ENCODE results near the gene HERC4.
A peak's percentile ranks its signal among the peaks of the same experiment; 100 is the strongest.

Gene HERC4, protein sequence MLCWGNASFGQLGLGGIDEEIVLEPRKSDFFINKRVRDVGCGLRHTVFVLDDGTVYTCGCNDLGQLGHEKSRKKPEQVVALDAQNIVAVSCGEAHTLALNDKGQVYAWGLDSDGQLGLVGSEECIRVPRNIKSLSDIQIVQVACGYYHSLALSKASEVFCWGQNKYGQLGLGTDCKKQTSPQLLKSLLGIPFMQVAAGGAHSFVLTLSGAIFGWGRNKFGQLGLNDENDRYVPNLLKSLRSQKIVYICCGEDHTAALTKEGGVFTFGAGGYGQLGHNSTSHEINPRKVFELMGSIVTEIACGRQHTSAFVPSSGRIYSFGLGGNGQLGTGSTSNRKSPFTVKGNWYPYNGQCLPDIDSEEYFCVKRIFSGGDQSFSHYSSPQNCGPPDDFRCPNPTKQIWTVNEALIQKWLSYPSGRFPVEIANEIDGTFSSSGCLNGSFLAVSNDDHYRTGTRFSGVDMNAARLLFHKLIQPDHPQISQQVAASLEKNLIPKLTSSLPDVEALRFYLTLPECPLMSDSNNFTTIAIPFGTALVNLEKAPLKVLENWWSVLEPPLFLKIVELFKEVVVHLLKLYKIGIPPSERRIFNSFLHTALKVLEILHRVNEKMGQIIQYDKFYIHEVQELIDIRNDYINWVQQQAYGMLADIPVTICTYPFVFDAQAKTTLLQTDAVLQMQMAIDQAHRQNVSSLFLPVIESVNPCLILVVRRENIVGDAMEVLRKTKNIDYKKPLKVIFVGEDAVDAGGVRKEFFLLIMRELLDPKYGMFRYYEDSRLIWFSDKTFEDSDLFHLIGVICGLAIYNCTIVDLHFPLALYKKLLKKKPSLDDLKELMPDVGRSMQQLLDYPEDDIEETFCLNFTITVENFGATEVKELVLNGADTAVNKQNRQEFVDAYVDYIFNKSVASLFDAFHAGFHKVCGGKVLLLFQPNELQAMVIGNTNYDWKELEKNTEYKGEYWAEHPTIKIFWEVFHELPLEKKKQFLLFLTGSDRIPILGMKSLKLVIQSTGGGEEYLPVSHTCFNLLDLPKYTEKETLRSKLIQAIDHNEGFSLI

DNA sequence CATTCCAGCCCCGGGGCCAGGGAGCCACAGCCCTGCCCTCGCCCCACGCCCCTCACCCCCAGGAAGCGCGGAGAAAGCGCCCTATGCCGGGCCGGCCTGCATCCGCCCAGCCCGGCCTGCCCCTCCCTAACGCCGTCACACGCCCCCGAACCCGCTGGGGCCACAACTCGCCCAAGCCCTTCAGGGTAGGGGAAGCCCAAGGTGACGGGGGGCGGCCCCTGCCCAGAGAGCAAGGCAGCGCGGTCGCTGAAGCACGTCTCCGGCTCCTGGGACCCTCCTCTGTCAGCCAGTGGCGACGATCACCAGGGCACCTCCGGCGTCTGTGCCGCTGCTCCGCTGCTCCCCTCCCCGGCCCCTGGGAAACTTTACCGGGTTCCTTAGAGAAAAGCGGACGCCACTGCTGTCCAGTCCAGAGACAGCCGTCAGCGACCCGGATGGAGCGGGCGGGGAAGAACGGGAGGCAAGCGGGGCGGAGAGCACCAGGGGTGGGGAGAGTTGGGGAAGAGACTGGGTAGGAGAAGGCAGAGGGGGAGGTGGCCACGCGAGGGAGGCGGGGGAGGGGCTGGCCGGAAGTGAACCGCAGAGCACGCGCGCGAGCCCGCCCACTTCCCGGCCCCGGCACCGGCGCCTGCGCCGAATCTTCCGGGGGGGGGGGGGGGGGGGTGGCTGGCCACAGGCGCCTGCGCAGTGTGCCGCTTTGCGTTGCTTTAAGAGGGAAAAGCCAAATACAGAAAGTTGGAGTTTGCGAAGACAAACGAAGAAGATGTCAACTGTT, at the start of gene HERC4:
TSS of gene HERC4 (minus strand) at position 509 of the 775 bp plus-strand sequence. CDS start 2,175 bp downstream, outside the sequence.
- peak; percentile 92 for DNase-seq (ENCODE audit: low read depth, low spot score)

DNA sequence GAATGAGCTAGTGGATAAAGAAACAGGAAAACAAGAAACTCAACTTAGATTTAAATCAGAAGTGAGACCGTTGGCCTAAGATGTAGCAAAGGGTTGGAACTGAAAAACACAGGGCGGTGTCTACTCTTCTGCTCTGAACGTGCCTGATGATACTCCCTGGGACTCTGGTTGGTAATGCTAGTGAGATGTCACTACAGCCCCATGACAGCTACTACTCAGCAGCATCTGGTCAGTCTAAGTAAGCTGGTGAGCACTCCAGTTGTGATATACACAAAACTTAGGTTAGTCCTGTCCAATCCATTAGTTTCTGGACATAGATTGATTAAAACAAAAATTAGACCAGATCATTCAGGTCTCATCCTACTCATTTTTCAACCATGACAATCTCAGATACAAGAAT, 49.6 kb upstream of the HERC4 start:
- no peak for DNase-seq (ENCODE audit: low read depth, low spot score)

- peak; percentile 23 for DNase-seq (ENCODE audit: low read depth, low spot score)
Observed at GRCh38 chr10:68121852-68122251, 46.8 kb upstream of the HERC4 start.

DNA sequence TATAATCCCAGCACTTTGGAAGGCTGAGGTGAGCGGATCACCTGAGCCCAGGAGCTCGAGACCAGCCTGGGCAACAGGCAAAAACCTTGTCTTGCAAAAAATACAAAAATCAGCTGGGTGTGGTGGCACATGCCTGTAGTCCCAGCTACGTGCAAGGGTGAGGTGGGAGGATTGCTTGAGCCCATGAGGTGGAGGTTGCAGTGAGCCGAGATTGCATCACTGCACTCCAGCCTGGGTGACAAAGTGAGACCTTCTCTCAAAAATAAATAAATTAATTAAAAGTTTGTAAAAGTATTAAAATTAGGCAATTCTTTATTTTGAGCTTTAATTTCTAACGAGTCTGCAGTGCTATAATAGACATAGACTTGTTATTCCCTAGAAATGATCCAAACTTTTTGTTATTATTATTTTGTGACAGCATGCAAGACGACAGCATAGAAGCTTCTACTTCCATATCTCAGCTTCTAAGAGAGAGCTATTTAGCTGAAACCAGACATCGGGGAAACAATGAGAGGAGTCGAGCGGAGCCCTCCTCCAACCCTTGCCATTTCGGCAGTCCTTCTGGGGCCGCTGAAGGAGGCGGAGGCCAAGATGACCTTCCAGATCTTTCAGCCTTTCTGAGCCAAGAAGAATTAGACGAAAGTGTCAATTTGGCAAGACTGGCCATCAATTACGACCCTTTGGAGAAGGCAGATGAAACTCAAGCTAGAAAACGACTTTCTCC, 46.1 kb upstream of the HERC4 start:
- no peak for DNase-seq (ENCODE audit: low read depth, low spot score)

GRCh38 chr10:68118657-68119056, 43.6 kb upstream of the HERC4 start:
- no peak for DNase-seq (ENCODE audit: low read depth, low spot score)

DNA sequence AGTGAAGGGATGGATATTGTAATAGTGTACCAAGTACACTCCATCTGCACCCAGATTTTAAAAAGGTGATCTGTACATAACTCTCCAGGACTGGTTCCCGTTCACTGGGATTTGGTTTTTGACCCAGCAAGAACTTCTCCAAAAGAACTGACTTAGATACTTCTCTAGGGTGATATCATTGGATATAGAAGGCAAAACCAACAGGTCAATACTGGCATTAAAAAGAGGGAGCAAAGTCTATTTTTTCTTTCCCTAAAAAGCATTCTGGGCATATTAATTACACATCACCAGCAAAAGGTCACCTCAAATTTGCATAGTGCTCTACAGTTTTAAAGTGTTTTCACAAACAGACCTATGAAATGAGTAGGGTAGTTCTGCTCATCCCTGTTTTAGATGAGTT, 37.8 kb upstream of the HERC4 start:
- no peak for DNase-seq (ENCODE audit: low read depth, low spot score)

GRCh38 chr10:68111584-68111983, 36.5 kb upstream of the HERC4 start:
- DNase-seq (ENCODE audit: low read depth, low spot score): no peak

DNA sequence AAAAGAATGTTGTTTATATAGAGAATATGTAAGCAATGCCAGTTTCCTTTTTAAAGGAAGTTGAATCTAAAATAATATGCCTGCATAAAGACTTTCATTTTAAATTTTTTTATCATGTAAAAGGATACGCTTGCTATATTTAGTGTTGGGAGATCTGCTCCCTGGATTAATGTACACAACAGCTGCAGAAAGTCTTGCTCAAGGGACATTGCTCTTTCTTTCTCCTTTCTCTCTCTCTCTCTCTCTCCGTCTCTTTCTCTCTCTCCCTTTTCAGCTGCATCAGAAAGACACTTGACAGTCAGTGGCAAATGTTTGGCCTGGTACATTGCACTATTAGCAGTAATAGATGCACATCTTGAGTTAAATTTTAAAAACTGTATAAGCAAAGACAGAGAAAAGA, 34.9 kb upstream of the HERC4 start:
- DNase-seq (ENCODE audit: low read depth, low spot score): no peak

- no peak for DNase-seq (ENCODE audit: low read depth, low spot score)
Observed at GRCh38 chr10:68109331-68109730, 34.2 kb upstream of the HERC4 start, which contains the start of gene MYPN. Gene MYPN (plus strand): TSS chr10:68109488. CDS start chr10:68121439, 11,951 bp downstream.

GRCh38 chr10:68108653-68109052, 33.6 kb upstream of the HERC4 start:
- no peak for DNase-seq (ENCODE audit: low read depth, low spot score)

DNA sequence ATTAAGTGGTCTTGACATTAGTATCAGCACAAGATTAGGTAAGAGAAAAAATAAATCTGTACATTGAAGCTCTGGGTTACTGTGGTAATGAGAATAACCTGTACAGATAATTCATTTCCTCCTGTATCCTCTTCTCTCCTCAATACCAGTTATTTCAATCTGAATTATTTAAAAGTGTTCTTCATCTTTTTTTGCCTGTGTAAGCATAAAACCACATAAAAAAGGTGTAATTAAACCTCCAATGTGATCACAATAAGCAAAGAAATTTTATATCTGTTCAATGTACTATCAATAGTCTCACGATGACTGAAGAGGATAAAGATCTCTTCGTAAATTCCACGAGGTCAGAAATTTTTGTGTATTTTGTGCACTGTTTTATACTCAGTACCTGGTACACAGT, 33.0 kb upstream of the HERC4 start:
- no peak for DNase-seq (ENCODE audit: low read depth, low spot score)

DNA sequence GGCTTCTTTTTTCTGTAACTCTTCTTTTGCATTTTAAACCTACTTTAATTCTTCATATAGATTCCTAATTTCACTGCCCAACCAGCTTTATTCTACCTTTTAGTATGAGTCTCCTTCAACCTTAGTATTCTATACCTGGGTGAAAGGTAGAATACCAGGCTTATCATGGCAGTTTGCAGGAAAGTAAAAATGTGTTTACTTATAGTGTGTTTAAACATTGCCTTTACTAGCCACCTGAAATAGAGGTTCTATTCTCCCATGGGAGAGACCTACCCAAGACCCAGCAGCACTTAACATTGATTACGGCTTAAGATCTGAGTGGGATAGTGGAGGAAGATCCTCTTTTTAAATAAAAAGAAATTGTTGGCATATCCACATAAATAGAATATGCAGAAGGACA, 32.6 kb upstream of the HERC4 start:
- no peak for DNase-seq (ENCODE audit: low read depth, low spot score)

DNA sequence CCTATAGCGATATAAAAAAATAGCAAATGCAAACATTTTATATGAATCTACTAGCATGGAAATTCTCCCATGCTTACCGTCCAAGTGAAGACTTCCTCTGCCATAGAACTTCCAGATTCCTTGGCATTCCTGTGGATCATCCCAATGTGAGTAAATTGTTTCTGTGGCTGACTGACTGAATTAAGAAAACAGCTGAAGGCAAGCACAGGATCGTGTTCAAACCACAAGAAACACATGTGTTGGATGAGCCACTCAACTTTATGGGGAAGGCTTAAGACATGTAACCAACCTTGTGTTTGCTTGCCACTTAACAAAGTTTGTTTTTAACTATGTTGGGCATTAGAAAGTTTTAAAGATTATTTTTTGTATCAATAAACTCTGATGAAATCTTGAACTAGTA, 31.6 kb upstream of the HERC4 start:
- DNase-seq (ENCODE audit: low read depth, low spot score): no peak

- DNase-seq (ENCODE audit: low read depth, low spot score): no peak
Observed at GRCh38 chr10:68105820-68106219, 30.7 kb upstream of the HERC4 start.

- no peak for DNase-seq (ENCODE audit: low read depth, low spot score)
Observed at GRCh38 chr10:68103901-68104300, 28.8 kb upstream of the HERC4 start.

- no peak for DNase-seq (ENCODE audit: low read depth, low spot score)
Observed at GRCh38 chr10:68103261-68103878, 28.3 kb upstream of the HERC4 start.

GRCh38 chr10:68101066-68101465, 26.0 kb upstream of the HERC4 start:
- no peak for DNase-seq (ENCODE audit: low read depth, low spot score)

GRCh38 chr10:68099736-68100135, 24.7 kb upstream of the HERC4 start:
- no peak for DNase-seq (ENCODE audit: low read depth, low spot score)

- peak; percentile 64 for DNase-seq (ENCODE audit: low read depth, low spot score)
Observed at GRCh38 chr10:68096913-68097516, 21.9 kb upstream of the HERC4 start.

- DNase-seq (ENCODE audit: low read depth, low spot score): no peak
Observed at GRCh38 chr10:68095153-68095552, 20.1 kb upstream of the HERC4 start.

All from ELF-1 (cell line).